Esophagus muscularis mucosa (tissue), 4 donors: ENCODE measurements around the gene P2RY6. TPM values are rescaled to one million over a fixed set of nuclear protein-coding genes. Genes with fewer than 3 reads are reported as not detected.
"Not testable (repeated sequence)": the region's sequence is repeated elsewhere in the genome, so short reads cannot be mapped to it uniquely, and the experiment has no call there.

ENCODE experiments used
- DNase-seq: peaks from one replicate; pipeline ENCODE4 v3.0.0-alpha.2; 2017; ENCODE audit errors: extremely low spot score
- H3K27ac ChIP-seq, 4 donors: fragments of 200-600 bp; sonication (generic); replicated peaks in 1 of 4; 1 replicate in 3 of 4; 2 replicates in 1 of 4; pipeline ENCODE4 v1.5.1; 2016 to 2019; ENCODE audit warnings: mild to moderate bottlenecking in 1 of 4
- H3K27me3 ChIP-seq, 4 donors: fragments of 200-600 bp; sonication (generic); one replicate each; pipeline versions ENCODE4 v1.5.1 to v1.6.0; 2016 to 2019
- H3K36me3 ChIP-seq, 4 donors: fragments of 200-600 bp; sonication (generic); one replicate each; pipeline ENCODE4 v1.5.1; 2016 to 2019
- H3K4me1 ChIP-seq, 4 donors: fragments of 200-600 bp; sonication (generic); one replicate each; pipeline ENCODE4 v1.5.1; 2016 to 2019
- H3K4me3 ChIP-seq, 4 donors: fragments of 200-600 bp; sonication (generic); 1 replicate in 2 of 4; 2 replicates in 2 of 4; pipeline ENCODE4 v1.5.1; 2016 to 2019; ENCODE audit warnings: mild to moderate bottlenecking in 4 of 4, moderate library complexity in 1 of 4
- H3K9me3 ChIP-seq, 4 donors: fragments of 200-600 bp; sonication (generic); 1 replicate in 3 of 4; 2 replicates in 1 of 4; pipeline ENCODE4 v1.5.1; 2016 to 2019
- CTCF ChIP-seq, 3 experiments: fragments of 200-600 bp in 2 of 3; fragments of 450-650 bp in 1 of 3; sonication (generic) in 2 of 3; IDR thresholded peaks; one replicate each; pipeline ENCODE4 v1.5.1; 2017 to 2019; ENCODE audit warnings: antibody characterized with exemption in 3 of 3, mild to moderate bottlenecking in 2 of 3, moderate library complexity in 1 of 3
- EP300 ChIP-seq: sonication (generic); formaldehyde crosslinking; IDR thresholded peaks from one replicate; pipeline ENCODE4 v1.6.1; 2017; ENCODE audit warnings: antibody characterized with exemption
- POLR2A ChIP-seq: fragments of 450-650 bp; IDR thresholded peaks from one replicate; pipeline ENCODE4 v1.6.1; 2017; ENCODE audit warnings: antibody characterized with exemption, moderate library complexity, mild to moderate bottlenecking, low read depth
- POLR2AphosphoS5 ChIP-seq, 2 donors: sonication (generic); formaldehyde crosslinking; IDR thresholded peaks; one replicate each; pipeline ENCODE4 v1.6.1; 2017; ENCODE audit warnings: antibody characterized with exemption in 2 of 2
- WGBS: methylation state at CpG from one replicate; pipeline ENCODE4 v1.1.5; 2018; 5-methylcytosine and 5-hydroxymethylcytosine counted together
- intact Hi-C: fragments of 100-400 bp; cut with DNase I; formaldehyde crosslinking; loops from one replicate; pipeline ENCODE4 v1.15.1; 2023
- total RNA-seq, 4 donors: library from RNA; depleted of rRNA; stranded (reverse); fragments of >200 nt; gene quantifications; one replicate each; pipeline versions ENCODE4 v1.1.0 to v1.2.1, GENCODE V29; 2016

The P2RY6 gene
- total RNA-seq, 4 donors from 2014 or later: 1.6 to 4.8 (median 2.4) TPM

- peak overlapping the region in 3 of 4 donors; percentile 9 to 34 (median 11) for H3K4me3 ChIP-seq
- H3K4me1 ChIP-seq: peaks cover 0 to 19% (median 12%) of the 10 kb centered on the region in 4 donors
- intact Hi-C loops: no loop called here
- no peaks in the 10 kb centered on the region for H3K36me3 ChIP-seq
- no peak overlapping the region for H3K27ac ChIP-seq
- DNase-seq: no peak
- H3K9me3 ChIP-seq: no peaks in the 10 kb centered on the region
- TF ChIP-seq CTCF (IDR thresholded peaks at IDR 0.05) (no peak), EP300 (no peak), POLR2AphosphoS5 (IDR thresholded peaks at IDR 0.05) (no peak), POLR2A (no peak)
- H3K27me3 ChIP-seq: peaks cover 0 to 19% (median 0%) of the 10 kb centered on the region in 4 donors
- WGBS: 91% methylated on average over 7 of the region's 7 CpGs
Observed at GRCh38 chr11:73272680-73273038, 521 bp downstream of the P2RY6 start.

- H3K4me1 ChIP-seq: peaks cover 0 to 19% (median 12%) of the 10 kb centered on the region in 4 donors
Observed at GRCh38 chr11:73273222-73273895, 1.2 kb downstream of the P2RY6 start.

GRCh38 chr11:73274191-73274590 lies 2.1 kb downstream of the P2RY6 start:
- H3K27ac ChIP-seq, H3K9me3 ChIP-seq, H3K36me3 ChIP-seq, intact Hi-C loops, H3K27me3 ChIP-seq, DNase-seq, H3K4me3 ChIP-seq: not testable (repeated sequence)
- WGBS: 93% methylated on average over 4 of the region's 4 CpGs
- peaks cover 0 to 14% (median 9%) of the 10 kb centered on the region in 4 donors for H3K4me1 ChIP-seq

More at GRCh38 chr11:73273222-73273895, 1.2 kb downstream of the P2RY6 start:
- no peak overlapping the region for H3K27ac ChIP-seq
- DNase-seq: no peak
- H3K36me3 ChIP-seq: no peaks in the 10 kb centered on the region
- intact Hi-C loops: no loop called here
- H3K9me3 ChIP-seq: no peaks in the 10 kb centered on the region
- TF ChIP-seq EP300: no peak
- no peak for TF ChIP-seq CTCF (IDR thresholded peaks at IDR 0.05)
- TF ChIP-seq POLR2A: no peak
- no peak for TF ChIP-seq POLR2AphosphoS5 (IDR thresholded peaks at IDR 0.05)
- peak overlapping the region in 3 of 4 donors; percentile 9 to 11 (median 9) for H3K4me3 ChIP-seq
- H3K27me3 ChIP-seq: peaks cover 0 to 13% (median 0%) of the 10 kb centered on the region in 4 donors
- WGBS: 70% methylated on average over 8 of the region's 8 CpGs

- Histone ChIP-seq H3K4me1 (peaks cover 0 to 8% (median 6%) of the 10 kb centered on the region in 4 donors), H3K27me3 (peaks cover 0 to 5% (median 0%) of the 10 kb centered on the region in 4 donors), H3K9me3 (no peaks in the 10 kb centered on the region), H3K36me3 (no peaks in the 10 kb centered on the region), H3K27ac (peak overlapping the region in 1 of 4 donors; percentile 42), H3K4me3 (peak overlapping the region in 1 of 4 donors; percentile 16)
- intact Hi-C loops: no loop called here
- TF ChIP-seq POLR2A: no peak
- TF ChIP-seq EP300: no peak
- TF ChIP-seq POLR2AphosphoS5 (IDR thresholded peaks at IDR 0.05): no peak
- TF ChIP-seq CTCF (IDR thresholded peaks at IDR 0.05): no peak
- no peak for DNase-seq
- WGBS: 77% methylated on average over 6 of the region's 11 CpGs
Observed at GRCh38 chr11:73274722-73275380, 2.7 kb downstream of the P2RY6 start.

GRCh38 chr11:73275381-73275750 lies 3.2 kb downstream of the P2RY6 start:
- H3K36me3 ChIP-seq: no peaks in the 10 kb centered on the region
- H3K9me3 ChIP-seq: no peaks in the 10 kb centered on the region
- no peak overlapping the region for H3K27ac ChIP-seq
- no peak for DNase-seq
- no peak overlapping the region for H3K4me3 ChIP-seq
- TF ChIP-seq CTCF (IDR thresholded peaks at IDR 0.05): no peak
- no peak for TF ChIP-seq POLR2A
- TF ChIP-seq EP300: no peak
- TF ChIP-seq POLR2AphosphoS5 (IDR thresholded peaks at IDR 0.05): no peak
- 94% methylated on average over 4 of the region's 4 CpGs for WGBS
- intact Hi-C loops: no loop called here
- H3K4me1 ChIP-seq: peaks cover 0 to 3% (median 2%) of the 10 kb centered on the region in 4 donors
- peaks cover 0 to under 1% (median 0%) of the 10 kb centered on the region in 4 donors for H3K27me3 ChIP-seq
